A549 (cell line): ENCODE data around the gene GOLGA6B. TPM values are rescaled to one million over a fixed set of nuclear protein-coding genes. Genes with fewer than 3 reads are reported as not detected.
"Not testable (repeated sequence)": the region's sequence is repeated elsewhere in the genome, so short reads cannot be mapped to it uniquely, and the experiment has no call there.

Source experiments
- ATAC-seq, 2 experiments: fragments of 200-7000 bp in 1 of 2; fragments of >200 bp in 1 of 2; cut with Nextera tagmentation in 1 of 2; cut with Tn5 transposase in 1 of 2; 3 replicates each; pipeline versions ENCODE4 v1.8.0 to v1.9.1; 2018 to 2020; ENCODE audit warnings: mild to moderate bottlenecking in 1 of 2, moderate library complexity in 1 of 2
- CTCF ChIA-PET: fragments of 300-600 bp; sonication (Branson Sonifier 250); formaldehyde crosslinking; extraction: SDS; loops from one replicate; lab custom pipeline; 2021; ENCODE audit warnings: antibody characterized with exemption, inconsistent platforms; lab: Yijun Ruan, JAX
- POLR2A ChIA-PET: fragments of 350-600 bp; formaldehyde crosslinking; extraction: SDS; loops from one replicate; lab custom pipeline; 2021; ENCODE audit warnings: antibody characterized with exemption, inconsistent platforms; lab: Yijun Ruan, JAX
- DNase-seq, 2 experiments: peaks; one replicate each; pipeline versions ENCODE4 v3.0.0 to v3.0.0-alpha.2; 2011 to 2016; ENCODE audit warnings: low read depth in 1 of 2, low spot score in 1 of 2
- FAIRE-seq: peaks from 2 replicates; lab custom pipeline; 2011; peaks lifted over from hg19 to GRCh38; lab: Jason Lieb, UNC
- H3K27ac ChIP-seq, 2 experiments: fragments of >200 bp; sonication (Bioruptor Twin); formaldehyde crosslinking; 3 replicates each; pipeline ENCODE4 v1.5.1; 2016 to 2017
- H3K4me1 ChIP-seq: fragments of >200 bp; sonication (Bioruptor Twin); formaldehyde crosslinking; 3 replicates; pipeline ENCODE4 v1.6.1; 2016
- H3K4me2 ChIP-seq: fragments of >200 bp; sonication (Bioruptor Twin); formaldehyde crosslinking; 3 replicates; pipeline ENCODE4 v1.6.1; 2016
- H3K4me3 ChIP-seq: fragments of >200 bp; sonication (Bioruptor Twin); formaldehyde crosslinking; 3 replicates; pipeline ENCODE4 v1.5.1; 2016
- H3K9me3 ChIP-seq: fragments of >200 bp; sonication (Bioruptor Twin); formaldehyde crosslinking; 3 replicates; pipeline ENCODE4 v1.6.1; 2016
- ATOH8 ChIP-seq: fragments of 250-450 bp; sonication (Bioruptor Pico); IDR thresholded peaks from 2 replicates; pipeline ENCODE4 v1.5.0; 2020; ENCODE audit warnings: low read depth, mild to moderate bottlenecking, moderate library complexity
- BCL3 ChIP-seq: fragments of >200 bp; sonication (Bioruptor Twin); formaldehyde crosslinking; IDR thresholded peaks from 3 replicates; pipeline ENCODE4 v1.6.1; 2016
- BHLHE40 ChIP-seq: IDR thresholded peaks from 2 replicates; pipeline ENCODE4 v1.6.1; 2012; ENCODE audit warnings: low read depth, low read length, inconsistent platforms
- CHD2 ChIP-seq: fragments of 150-350 bp; IDR thresholded peaks from 2 replicates; pipeline ENCODE4 v1.6.1; 2014; ENCODE audit warnings: low read length; ENCODE audit not compliant: partially characterized antibody
- E2F6 ChIP-seq: IDR thresholded peaks from 2 replicates; pipeline ENCODE4 v1.6.1; 2012; ENCODE audit warnings: low read depth, borderline replicate concordance
- EP300 ChIP-seq, 2 experiments: fragments of >200 bp; sonication (Bioruptor Twin); formaldehyde crosslinking; IDR thresholded peaks; 2 replicates in 1 of 2; 3 replicates in 1 of 2; pipeline ENCODE4 v1.6.1; 2016 to 2017
- ESRRA ChIP-seq: fragments of 150-350 bp; IDR thresholded peaks from 2 replicates; pipeline ENCODE4 v1.6.1; 2014; ENCODE audit warnings: mild to moderate bottlenecking, low read length, borderline replicate concordance
- FOSB ChIP-seq: fragments of 250-450 bp; sonication (Bioruptor Pico); IDR thresholded peaks from 2 replicates; pipeline ENCODE4 v1.5.0; 2020; ENCODE audit warnings: mild to moderate bottlenecking, moderate library complexity
- HDAC2 ChIP-seq: fragments of 200-600 bp; sonication (generic); IDR thresholded peaks from 2 replicates; pipeline ENCODE4 v1.6.1; 2016
- HEYL ChIP-seq: fragments of 250-450 bp; sonication (Bioruptor Pico); IDR thresholded peaks from 2 replicates; pipeline ENCODE4 v1.8.0; 2021; ENCODE audit warnings: mild to moderate bottlenecking, moderate library complexity
- HOXA7 ChIP-seq: fragments of 250-450 bp; sonication (Bioruptor Pico); IDR thresholded peaks from 2 replicates; pipeline ENCODE4 v1.5.0; 2020; ENCODE audit warnings: mild to moderate bottlenecking, moderate library complexity
- HOXB5 ChIP-seq: fragments of 250-450 bp; sonication (Bioruptor Pico); IDR thresholded peaks from 2 replicates; pipeline ENCODE4 v1.5.0; 2020; ENCODE audit warnings: mild to moderate bottlenecking, moderate library complexity
- KDM1A ChIP-seq: fragments of 200-600 bp; sonication (generic); IDR thresholded peaks from 2 replicates; pipeline ENCODE4 v1.6.1; 2016; ENCODE audit warnings: low read depth, mild to moderate bottlenecking
- KDM5A ChIP-seq: fragments of 200-600 bp; sonication (generic); IDR thresholded peaks from 2 replicates; pipeline ENCODE4 v1.6.1; 2016; ENCODE audit warnings: antibody characterized with exemption, mild to moderate bottlenecking
- MAFK ChIP-seq: fragments of 450-650 bp; IDR thresholded peaks from 2 replicates; pipeline ENCODE4 v1.6.1; 2014; ENCODE audit not compliant: partially characterized antibody
- MAZ ChIP-seq: fragments of 150-350 bp; IDR thresholded peaks from 2 replicates; pipeline ENCODE4 v1.6.1; 2014; ENCODE audit warnings: antibody characterized with exemption, low read depth, low read length, borderline replicate concordance
- MYC ChIP-seq: IDR thresholded peaks from 2 replicates; pipeline ENCODE4 v1.6.1; 2012; ENCODE audit warnings: mild to moderate bottlenecking, inconsistent platforms, low read length, improper control_type of control experiment, borderline replicate concordance
- PHF8 ChIP-seq: fragments of 200-600 bp; sonication (generic); IDR thresholded peaks from 2 replicates; pipeline ENCODE4 v1.6.1; 2016; ENCODE audit warnings: low read depth, mild to moderate bottlenecking, antibody characterized with exemption, moderate library complexity, borderline replicate concordance
- RCOR1 ChIP-seq: fragments of 150-350 bp; IDR thresholded peaks from 2 replicates; pipeline ENCODE4 v1.6.1; 2014; ENCODE audit warnings: antibody characterized with exemption, low read length, low read depth
- RFX5 ChIP-seq: fragments of 450-650 bp; IDR thresholded peaks from 2 replicates; pipeline ENCODE4 v1.7.1; 2014; ENCODE audit warnings: antibody characterized with exemption, mild to moderate bottlenecking, moderate library complexity
- RNF2 ChIP-seq: fragments of 200-600 bp; sonication (generic); IDR thresholded peaks from 2 replicates; pipeline ENCODE4 v1.6.1; 2016; ENCODE audit warnings: low read depth, mild to moderate bottlenecking, antibody characterized with exemption, moderate library complexity, borderline replicate concordance
- SREBF2 ChIP-seq: fragments of 450-650 bp; IDR thresholded peaks from 2 replicates; pipeline ENCODE4 v1.6.1; 2014; ENCODE audit warnings: mild to moderate bottlenecking, moderate library complexity
- TFCP2L1 ChIP-seq: fragments of 250-450 bp; sonication (Bioruptor Pico); IDR thresholded peaks from 2 replicates; pipeline ENCODE4 v1.5.0; 2021; ENCODE audit warnings: mild to moderate bottlenecking
- TP53 ChIP-seq: fragments of 250-450 bp; sonication (Bioruptor Pico); IDR thresholded peaks from 2 replicates; pipeline ENCODE4 v1.5.0; 2021; ENCODE audit warnings: mild to moderate bottlenecking, moderate library complexity
- USF2 ChIP-seq: fragments of 450-650 bp; IDR thresholded peaks from 2 replicates; pipeline ENCODE4 v1.6.1; 2014; ENCODE audit warnings: antibody characterized with exemption
- ZC3H11A ChIP-seq: fragments of 450-650 bp; IDR thresholded peaks from 2 replicates; pipeline ENCODE4 v1.6.1; 2014; ENCODE audit warnings: antibody characterized with exemption, mild to moderate bottlenecking
- ZFP36 ChIP-seq: fragments of 450-650 bp; IDR thresholded peaks from 2 replicates; pipeline ENCODE4 v1.6.1; 2014; ENCODE audit warnings: borderline replicate concordance; ENCODE audit not compliant: partially characterized antibody
- WGBS: methylation state at CpG from one replicate; pipeline ENCODE4 v1.1.6; 2017; ENCODE audit errors: missing lambda C conversion rate; 5-methylcytosine and 5-hydroxymethylcytosine counted together
- polyA minus RNA-seq: library from RNA; depleted of rRNA, polyadenylated mRNA; stranded (reverse); fragments of >200 nt; gene quantifications from 2 replicates; pipeline ENCODE4 v1.2.3, GENCODE V29; 2011; rRNA and poly(A)+ RNA removed
- polyA plus RNA-seq, 4 experiments: library from polyadenylated mRNA; depleted of rRNA in 3 of 4; stranded (reverse); fragments of >200 nt; fragmentation: RNase III in 1 of 4; extraction: RNeasy Plus Mini Kit Qiagen cat#74134 plus additional on column Dnase treatment in 1 of 4; gene quantifications; 2 replicates in 3 of 4; 3 replicates in 1 of 4; pipeline ENCODE4 v1.2.3, GENCODE V29; 2011 to 2017

The GOLGA6B gene
- not detected in 2 replicates for polyA plus RNA-seq (2011; rRNA removed)
- polyA plus RNA-seq (2012; cell fraction: cytosol; rRNA removed): not detected in 2 replicates
- 0.04 TPM in 1 of 2 replicates, not detected in the other for polyA plus RNA-seq (2012; cell fraction: nucleus; rRNA removed)
- polyA plus RNA-seq (2017; fragmentation: RNase III; extraction: RNeasy Plus Mini Kit Qiagen cat#74134 plus additional on column Dnase treatment): not detected in 3 replicates
- not detected in 2 replicates for polyA minus RNA-seq

GRCh38 chr15:72654397-72654796 lies at the start of gene GOLGA6B:
Gene GOLGA6B, plus strand, starts transcription at chr15:72654697. Its CDS starts 41 bp downstream, at chr15:72654738.
- H3K4me2 ChIP-seq, DNase-seq, FAIRE-seq, H3K27ac ChIP-seq, H3K4me3 ChIP-seq, H3K9me3 ChIP-seq, H3K4me1 ChIP-seq, CTCF ChIA-PET, POLR2A ChIA-PET, ATAC-seq: not testable (repeated sequence)
- WGBS: no CpG with 5 or more reads among the region's 7 CpGs

- no peak for FAIRE-seq
- ChIA-PET POLR2A (no interaction called here), CTCF (interaction anchor here (1.3 to 2.6 kb wide), 3 partner anchors 66 to 72 kb away, joined by 3 to 9 read pairs (median 6); no protein-coding TSS in a partner anchor)
- Histone ChIP-seq H3K9me3 (no peaks in the 10 kb centered on the region), H3K27ac (no peak overlapping the region), H3K4me1 (no peaks in the 10 kb centered on the region), H3K4me2 (no peak overlapping the region), H3K4me3 (no peak overlapping the region)
- TF ChIP-seq HOXA7 (CRISPR knock-in tag) (no peak), FOSB (no peak), BCL3 (no peak), CHD2 (no peak), TP53 (CRISPR knock-in tag) (no peak), KDM5A (no peak), HOXB5 (CRISPR knock-in tag) (no peak), ESRRA (no peak), TFCP2L1 (CRISPR knock-in tag) (no peak), MYC (no peak), EP300 (IDR thresholded peaks at IDR 0.05) (no peak), SREBF2 (no peak), MAFK (no peak), HDAC2 (no peak), HEYL (CRISPR knock-in tag) (no peak), KDM1A (no peak), RCOR1 (no peak), PHF8 (no peak)
- DNase-seq: peak in 1 of 2 experiments; percentile 12
- peak; percentile 52 to 69 for ATAC-seq
- WGBS: 74% methylated on average over 3 of the region's 4 CpGs
These were observed 49.7 kb upstream of the GOLGA6B start for GRCh38 chr15:72604794-72605193.

GRCh38 chr15:72608084-72608483 lies 46.4 kb upstream of the GOLGA6B start:
- WGBS: 88% methylated on average over 3 of the region's 3 CpGs
- not testable (repeated sequence) for H3K4me1 ChIP-seq, H3K4me2 ChIP-seq, ATAC-seq, DNase-seq, H3K27ac ChIP-seq, H3K9me3 ChIP-seq, H3K4me3 ChIP-seq, FAIRE-seq
- CTCF ChIA-PET: interaction anchor here (1.2 to 5.5 kb wide), 3 partner anchors 8 to 78 kb away, joined by 3 to 43 read pairs (median 5); partner anchors contain the start of genes BBS4 and HIGD2B
- POLR2A ChIA-PET: interaction anchor here (1.4 kb wide), 1 partner anchor 8 kb away, joined by 3 read pairs; no protein-coding TSS in a partner anchor

- no peak for DNase-seq
- 73% methylated on average over 8 of the region's 8 CpGs for WGBS
- Histone ChIP-seq H3K27ac (no peak overlapping the region), H3K4me2 (no peak overlapping the region), H3K9me3 (no peaks in the 10 kb centered on the region), H3K4me1 (no peaks in the 10 kb centered on the region), H3K4me3 (no peak overlapping the region)
- POLR2A ChIA-PET: no interaction called here
- ATAC-seq: peak in 1 of 2 experiments; percentile 15; a peak in 1 of 6 replicates
- CTCF ChIA-PET: interaction anchor here (0.9 to 5.5 kb wide), 2 partner anchors 10 to 113 kb away, joined by 3 to 43 read pairs; no protein-coding TSS in a partner anchor
- no peak for FAIRE-seq
- TF ChIP-seq RNF2 (no peak), RCOR1 (no peak), ATOH8 (no peak), HEYL (CRISPR knock-in tag) (no peak), ZC3H11A (no peak), SREBF2 (no peak), BHLHE40 (no peak), USF2 (no peak), MAZ (no peak), ZFP36 (no peak), KDM1A (no peak), RFX5 (no peak), KDM5A (no peak), E2F6 (no peak)
These were observed 44.6 kb upstream of the GOLGA6B start for GRCh38 chr15:72609862-72610261.
